ENCODE results near the gene SERPINA5.

Gene SERPINA5

DNA sequence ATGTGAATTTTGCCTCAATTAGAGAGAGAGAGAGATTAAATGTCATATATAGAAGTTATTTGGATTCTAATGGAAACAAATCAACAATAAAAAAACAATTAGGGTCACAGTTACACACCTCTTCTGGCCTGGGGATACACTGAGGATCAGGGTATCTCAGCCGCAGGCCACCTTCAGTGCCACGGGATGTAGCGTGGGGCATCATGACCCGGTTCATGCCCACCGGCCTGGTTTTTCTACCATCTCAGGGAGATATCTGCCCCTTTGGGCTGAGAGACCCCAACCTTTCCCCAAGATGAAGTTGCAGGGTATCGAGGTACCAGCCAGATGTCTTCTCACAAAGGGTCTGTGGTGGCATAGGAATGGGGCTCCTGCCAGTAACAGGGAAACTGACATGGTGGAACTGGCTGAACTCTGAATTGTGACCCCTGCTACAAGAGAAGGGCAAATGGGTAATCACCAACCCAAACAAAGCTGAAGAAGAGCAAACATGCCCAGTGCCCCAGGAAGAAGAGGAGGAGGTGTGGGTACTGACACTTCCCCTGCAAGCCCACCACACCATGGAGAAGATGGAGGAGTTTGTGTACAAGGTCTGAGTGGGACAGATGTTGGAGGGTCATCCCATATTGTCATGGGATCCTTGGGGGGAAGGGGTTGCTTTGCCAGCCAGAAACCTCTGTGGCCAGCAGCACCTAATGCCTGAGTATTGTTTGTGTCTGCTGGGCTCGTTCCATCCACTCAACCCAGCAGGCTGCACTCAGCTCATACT, 50.5 kb downstream of the SERPINA5 start:
- no peaks in the 10 kb centered on the region for H4K20me1 ChIP-seq (ENCODE audit: insufficient read depth, low read length)

DNA sequence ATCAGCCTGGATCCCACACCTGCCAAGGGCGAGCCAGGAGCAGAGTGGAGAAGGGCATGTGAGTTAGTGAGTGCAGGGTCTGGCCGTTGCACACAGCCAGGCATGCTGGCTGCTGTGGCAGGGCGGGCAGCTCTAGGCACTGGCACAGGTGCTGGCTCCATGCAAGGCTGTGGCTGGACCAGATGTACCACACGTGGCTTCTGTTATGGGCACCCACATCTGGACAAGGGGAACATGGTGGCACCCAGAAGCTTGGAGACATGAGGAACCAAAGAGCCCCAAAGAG, 51.0 kb downstream of the SERPINA5 start:
- H2AFZ ChIP-seq (ENCODE audit: low read length) = no peak overlapping the region
- no peaks in the 10 kb centered on the region for H3K9me3 ChIP-seq (replicated peaks; ENCODE audit: insufficient read depth, low read length)
- no peaks in the 10 kb centered on the region for H3K79me2 ChIP-seq (ENCODE audit: low read length)
- H3K4me3 ChIP-seq (ENCODE audit: low read length) = no peak overlapping the region
- no peaks in the 10 kb centered on the region for H3K4me1 ChIP-seq (ENCODE audit: low read length)
- no peak for DNase-seq
- H4K20me1 ChIP-seq (ENCODE audit: insufficient read depth, low read length) = no peaks in the 10 kb centered on the region
- no peak overlapping the region for H3K4me2 ChIP-seq (ENCODE audit: low read depth, low read length)
- H3K9ac ChIP-seq (ENCODE audit: low read length) = no peak overlapping the region
- no peak overlapping the region for H3K27ac ChIP-seq (ENCODE audit: low read length)
- TF ChIP-seq, protein P1, sequence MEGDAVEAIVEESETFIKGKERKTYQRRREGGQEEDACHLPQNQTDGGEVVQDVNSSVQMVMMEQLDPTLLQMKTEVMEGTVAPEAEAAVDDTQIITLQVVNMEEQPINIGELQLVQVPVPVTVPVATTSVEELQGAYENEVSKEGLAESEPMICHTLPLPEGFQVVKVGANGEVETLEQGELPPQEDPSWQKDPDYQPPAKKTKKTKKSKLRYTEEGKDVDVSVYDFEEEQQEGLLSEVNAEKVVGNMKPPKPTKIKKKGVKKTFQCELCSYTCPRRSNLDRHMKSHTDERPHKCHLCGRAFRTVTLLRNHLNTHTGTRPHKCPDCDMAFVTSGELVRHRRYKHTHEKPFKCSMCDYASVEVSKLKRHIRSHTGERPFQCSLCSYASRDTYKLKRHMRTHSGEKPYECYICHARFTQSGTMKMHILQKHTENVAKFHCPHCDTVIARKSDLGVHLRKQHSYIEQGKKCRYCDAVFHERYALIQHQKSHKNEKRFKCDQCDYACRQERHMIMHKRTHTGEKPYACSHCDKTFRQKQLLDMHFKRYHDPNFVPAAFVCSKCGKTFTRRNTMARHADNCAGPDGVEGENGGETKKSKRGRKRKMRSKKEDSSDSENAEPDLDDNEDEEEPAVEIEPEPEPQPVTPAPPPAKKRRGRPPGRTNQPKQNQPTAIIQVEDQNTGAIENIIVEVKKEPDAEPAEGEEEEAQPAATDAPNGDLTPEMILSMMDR (IDR thresholded peaks at IDR 0.05; ENCODE audit: low read length) = no peak
- TF ChIP-seq EZH2 (optimal IDR thresholded peaks at IDR 0.05; ENCODE audit: low read depth, low read length) = no peak
- TF ChIP-seq EZH2phosphoT487 (IDR thresholded peaks at IDR 0.05; ENCODE audit: low read length) = no peak
- no peaks in the 10 kb centered on the region for H3F3A ChIP-seq (ENCODE audit: insufficient read depth, low read length)
- no peaks in the 10 kb centered on the region for H3K27me3 ChIP-seq (replicated peaks; ENCODE audit: insufficient read depth, low read length)
- H3K9me2 ChIP-seq (replicated peaks; ENCODE audit: insufficient read depth, low read length) = no peaks in the 10 kb centered on the region
- no peaks in the 10 kb centered on the region for H3K36me3 ChIP-seq (replicated peaks; ENCODE audit: insufficient read depth, low read length)

More for the DNA sequence above, 50.5 kb downstream of the SERPINA5 start:
- Histone ChIP-seq H3K9ac (ENCODE audit: low read length) (no peak overlapping the region), H3K27me3 (replicated peaks; ENCODE audit: insufficient read depth, low read length) (no peaks in the 10 kb centered on the region), H3K4me1 (ENCODE audit: low read length) (no peaks in the 10 kb centered on the region), H2AFZ (ENCODE audit: low read length) (no peak overlapping the region), H3K4me3 (ENCODE audit: low read length) (no peak overlapping the region), H3K9me2 (replicated peaks; ENCODE audit: insufficient read depth, low read length) (no peaks in the 10 kb centered on the region), H3F3A (ENCODE audit: insufficient read depth, low read length) (no peaks in the 10 kb centered on the region), H3K4me2 (ENCODE audit: low read depth, low read length) (no peak overlapping the region), H3K36me3 (replicated peaks; ENCODE audit: insufficient read depth, low read length) (no peaks in the 10 kb centered on the region), H3K79me2 (ENCODE audit: low read length) (no peaks in the 10 kb centered on the region), H3K27ac (ENCODE audit: low read length) (no peak overlapping the region), H3K9me3 (replicated peaks; ENCODE audit: insufficient read depth, low read length) (no peaks in the 10 kb centered on the region)
- TF ChIP-seq, protein P1 (IDR thresholded peaks at IDR 0.05; ENCODE audit: low read length) = no peak
- TF ChIP-seq EZH2 (optimal IDR thresholded peaks at IDR 0.05; ENCODE audit: low read depth, low read length) (no peak), EZH2phosphoT487 (IDR thresholded peaks at IDR 0.05; ENCODE audit: low read length) (no peak)
- no peak for DNase-seq

DNA sequence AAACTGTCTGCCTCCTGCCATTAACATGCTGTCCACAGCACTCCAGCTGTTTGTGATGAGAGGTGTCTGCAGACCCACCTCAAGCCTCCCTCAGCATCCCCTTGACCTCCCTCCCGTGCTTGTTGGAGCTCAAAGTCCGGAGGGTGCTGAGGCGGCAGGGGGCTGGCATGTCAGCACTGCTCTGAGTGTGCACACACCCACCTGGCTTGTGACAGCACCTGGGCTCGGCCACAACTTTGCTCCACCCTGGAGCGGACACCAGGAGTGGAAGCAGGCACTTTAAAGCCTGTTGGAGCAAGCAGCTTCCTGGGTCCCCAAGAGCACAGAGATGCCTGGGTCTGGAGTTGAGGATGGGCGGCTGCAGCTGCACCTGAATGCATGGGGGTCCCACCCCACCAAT, 51.9 kb downstream of the SERPINA5 start:
- H3K27me3 ChIP-seq (replicated peaks; ENCODE audit: insufficient read depth, low read length) = no peaks in the 10 kb centered on the region
- no peaks in the 10 kb centered on the region for H3K79me2 ChIP-seq (ENCODE audit: low read length)
- H4K20me1 ChIP-seq (ENCODE audit: insufficient read depth, low read length) = no peaks in the 10 kb centered on the region
- H3K4me3 ChIP-seq (ENCODE audit: low read length) = no peak overlapping the region
- H3K4me2 ChIP-seq (ENCODE audit: low read depth, low read length) = no peak overlapping the region
- H3F3A ChIP-seq (ENCODE audit: insufficient read depth, low read length) = no peaks in the 10 kb centered on the region
- H3K36me3 ChIP-seq (replicated peaks; ENCODE audit: insufficient read depth, low read length) = no peaks in the 10 kb centered on the region
- H3K9me2 ChIP-seq (replicated peaks; ENCODE audit: insufficient read depth, low read length) = no peaks in the 10 kb centered on the region
- DNase-seq = no peak
- no peaks in the 10 kb centered on the region for H3K9me3 ChIP-seq (replicated peaks; ENCODE audit: insufficient read depth, low read length)
- no peak overlapping the region for H2AFZ ChIP-seq (ENCODE audit: low read length)
- no peak overlapping the region for H3K27ac ChIP-seq (ENCODE audit: low read length)
- H3K4me1 ChIP-seq (ENCODE audit: low read length) = no peaks in the 10 kb centered on the region
- no peak overlapping the region for H3K9ac ChIP-seq (ENCODE audit: low read length)
- TF ChIP-seq, protein P1 (IDR thresholded peaks at IDR 0.05; ENCODE audit: low read length) = no peak
- TF ChIP-seq EZH2 (optimal IDR thresholded peaks at IDR 0.05; ENCODE audit: low read depth, low read length) = no peak
- no peak for TF ChIP-seq EZH2phosphoT487 (IDR thresholded peaks at IDR 0.05; ENCODE audit: low read length)
